Fibroblast of villous mesenchyme (primary cell): ENCODE results near the gene LAMA4. TPM values are rescaled to one million over a fixed set of nuclear protein-coding genes. Genes with fewer than 3 reads are reported as not detected.

Experiments used
- DNase-seq: peaks from one replicate; pipeline ENCODE4 v3.0.0-alpha.2; 2010; ENCODE audit warnings: low read depth
- H3K4me3 ChIP-seq: 2 replicates; pipeline ENCODE4 v1.5.1; 2011; ENCODE audit warnings: low read depth, mild to moderate bottlenecking, low read length
- total RNA-seq: library from RNA; depleted of rRNA; stranded (reverse); fragments of >200 nt; gene quantifications from 2 replicates; pipeline ENCODE4 v1.2.3, GENCODE V29; 2012
- TF ChIP-seq, protein P1 (sequence below): IDR thresholded peaks from 2 replicates; pipeline ENCODE4 v1.5.1; 2012; ENCODE audit warnings: low read depth, mild to moderate bottlenecking, low read length; ENCODE audit not compliant: insufficient read depth

LAMA4 gene
- total RNA-seq, 1 donor, result 481 TPM

DNA sequence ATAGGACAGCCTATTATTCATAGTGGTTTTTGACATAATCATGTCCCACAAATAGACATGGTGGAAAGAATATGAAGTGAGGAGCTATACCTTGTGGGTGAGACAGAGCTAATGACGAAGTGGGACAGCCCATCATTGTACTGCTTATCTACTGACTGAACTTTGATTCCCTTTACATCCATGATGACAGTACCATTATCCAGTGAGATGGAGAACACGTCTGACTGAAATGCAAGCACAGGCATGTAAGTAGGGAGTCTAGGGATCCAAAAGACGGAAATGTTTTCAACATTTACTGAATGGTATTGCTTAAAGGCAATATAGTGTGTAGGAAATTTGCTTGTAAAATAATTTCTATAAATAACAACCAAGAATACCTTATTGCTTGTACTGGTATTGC, 123.5 kb downstream of the LAMA4 start:
- TF ChIP-seq, protein P1, sequence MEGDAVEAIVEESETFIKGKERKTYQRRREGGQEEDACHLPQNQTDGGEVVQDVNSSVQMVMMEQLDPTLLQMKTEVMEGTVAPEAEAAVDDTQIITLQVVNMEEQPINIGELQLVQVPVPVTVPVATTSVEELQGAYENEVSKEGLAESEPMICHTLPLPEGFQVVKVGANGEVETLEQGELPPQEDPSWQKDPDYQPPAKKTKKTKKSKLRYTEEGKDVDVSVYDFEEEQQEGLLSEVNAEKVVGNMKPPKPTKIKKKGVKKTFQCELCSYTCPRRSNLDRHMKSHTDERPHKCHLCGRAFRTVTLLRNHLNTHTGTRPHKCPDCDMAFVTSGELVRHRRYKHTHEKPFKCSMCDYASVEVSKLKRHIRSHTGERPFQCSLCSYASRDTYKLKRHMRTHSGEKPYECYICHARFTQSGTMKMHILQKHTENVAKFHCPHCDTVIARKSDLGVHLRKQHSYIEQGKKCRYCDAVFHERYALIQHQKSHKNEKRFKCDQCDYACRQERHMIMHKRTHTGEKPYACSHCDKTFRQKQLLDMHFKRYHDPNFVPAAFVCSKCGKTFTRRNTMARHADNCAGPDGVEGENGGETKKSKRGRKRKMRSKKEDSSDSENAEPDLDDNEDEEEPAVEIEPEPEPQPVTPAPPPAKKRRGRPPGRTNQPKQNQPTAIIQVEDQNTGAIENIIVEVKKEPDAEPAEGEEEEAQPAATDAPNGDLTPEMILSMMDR, result no peak
- DNase-seq, result no peak

DNA sequence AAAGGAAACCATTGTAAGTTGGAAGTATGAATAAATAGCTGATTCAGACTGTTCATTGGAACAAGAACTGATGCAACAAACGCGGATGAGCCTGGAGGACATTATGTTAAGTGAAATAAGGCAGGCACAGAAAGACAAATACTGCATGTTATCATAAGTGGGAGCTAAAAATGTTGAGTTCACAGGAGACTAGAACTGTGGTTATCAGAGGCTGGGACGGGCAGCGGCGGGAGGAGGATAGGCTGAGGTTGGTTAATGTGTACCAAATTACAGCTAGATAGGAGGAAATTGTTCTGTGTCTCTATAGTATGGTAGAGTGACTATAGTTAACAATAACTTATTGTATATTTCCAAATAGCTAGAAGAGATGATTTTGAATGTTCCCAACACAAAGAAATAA, 126.2 kb downstream of the LAMA4 start:
- H3K4me3 ChIP-seq, result no peak overlapping the region
- TF ChIP-seq, protein P1, result no peak
- DNase-seq, result no peak

More for the DNA sequence above, 123.5 kb downstream of the LAMA4 start:
- no peak overlapping the region for H3K4me3 ChIP-seq

DNA sequence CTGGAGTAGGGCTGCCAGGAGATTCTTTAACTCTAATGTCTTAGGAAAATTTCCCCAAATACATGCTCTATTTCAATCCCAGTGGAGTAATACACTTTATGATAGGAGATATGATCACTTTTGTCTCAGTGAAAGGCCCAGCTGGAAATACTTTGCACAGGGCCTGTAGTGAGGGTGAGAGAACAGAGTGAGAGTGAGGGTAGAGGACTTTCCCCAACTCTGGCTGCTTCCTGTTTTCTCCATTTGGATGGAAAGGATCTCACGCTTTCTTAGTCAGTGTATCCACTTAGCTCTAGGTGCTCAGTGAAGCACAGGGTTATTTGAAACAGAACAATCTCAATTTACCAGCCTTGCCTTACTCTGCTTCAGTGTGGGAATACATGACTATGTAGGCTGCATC, 130.4 kb downstream of the LAMA4 start:
- TF ChIP-seq, protein P1, result no peak
- H3K4me3 ChIP-seq, result no peak overlapping the region
- DNase-seq, result no peak

DNA sequence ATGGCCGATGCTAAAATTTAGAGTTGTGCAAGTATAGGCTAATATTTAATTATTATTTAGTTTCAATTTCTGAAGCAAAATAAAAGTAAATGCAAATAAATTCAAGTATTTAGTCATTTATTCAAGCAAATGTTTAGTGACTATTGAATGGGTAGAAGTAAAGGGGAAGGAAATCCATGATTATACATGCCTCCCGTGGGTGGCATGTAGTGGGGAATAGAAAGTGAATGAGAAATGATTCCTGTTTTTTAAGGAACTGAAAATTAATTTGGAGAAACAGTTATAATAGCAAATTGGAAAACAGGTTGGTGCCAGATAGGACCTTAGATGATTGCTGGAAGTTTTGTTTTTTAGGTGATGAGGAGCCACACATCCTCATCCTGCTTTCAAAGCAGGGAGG, 131.6 kb downstream of the LAMA4 start:
- TF ChIP-seq, protein P1, result no peak
- no peak for DNase-seq

DNA sequence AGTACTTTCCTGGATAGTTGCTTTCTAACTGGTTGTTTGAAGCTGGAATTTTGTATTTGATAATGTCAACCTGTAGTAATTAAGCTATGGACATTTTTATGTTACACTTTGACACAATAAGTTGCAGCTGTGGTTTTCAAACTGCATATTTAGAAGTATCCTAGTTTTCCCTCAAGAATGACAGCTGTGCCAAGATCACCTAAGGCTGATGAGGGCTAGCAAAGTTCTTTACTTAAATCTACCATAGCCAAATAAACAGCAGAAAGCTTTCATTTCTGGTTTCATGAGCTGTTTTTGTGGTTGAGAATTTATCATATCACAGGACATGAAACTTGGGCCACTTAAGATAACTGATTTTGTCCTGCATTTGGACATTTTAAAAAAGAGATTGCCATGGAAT, 136.3 kb downstream of the LAMA4 start:
- TF ChIP-seq, protein P1, result no peak
- H3K4me3 ChIP-seq, result no peak overlapping the region
- no peak for DNase-seq

More for the DNA sequence above, 131.6 kb downstream of the LAMA4 start:
- no peak overlapping the region for H3K4me3 ChIP-seq

DNA sequence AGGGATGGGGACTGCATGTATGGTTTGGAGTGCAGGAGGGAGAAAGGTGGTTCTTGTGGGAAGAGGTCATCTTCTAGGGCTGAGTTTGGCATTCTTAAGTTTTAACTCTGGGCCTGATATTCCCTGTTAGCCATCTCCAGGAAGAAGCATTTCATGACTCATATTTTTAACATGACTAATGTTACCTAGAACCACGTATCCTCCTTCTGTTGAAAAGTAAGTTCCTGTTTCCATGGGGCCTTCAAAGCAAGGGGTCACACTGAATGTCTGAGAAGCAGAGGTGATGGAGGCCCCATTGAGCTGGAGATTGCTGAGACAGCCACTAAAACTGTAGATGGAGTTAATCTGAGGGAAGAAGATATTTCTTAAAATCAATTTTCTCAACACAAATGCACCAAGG, 136.8 kb downstream of the LAMA4 start:
- peak; percentile 4 for DNase-seq
- no peak overlapping the region for H3K4me3 ChIP-seq
- TF ChIP-seq, protein P1, result no peak

DNA sequence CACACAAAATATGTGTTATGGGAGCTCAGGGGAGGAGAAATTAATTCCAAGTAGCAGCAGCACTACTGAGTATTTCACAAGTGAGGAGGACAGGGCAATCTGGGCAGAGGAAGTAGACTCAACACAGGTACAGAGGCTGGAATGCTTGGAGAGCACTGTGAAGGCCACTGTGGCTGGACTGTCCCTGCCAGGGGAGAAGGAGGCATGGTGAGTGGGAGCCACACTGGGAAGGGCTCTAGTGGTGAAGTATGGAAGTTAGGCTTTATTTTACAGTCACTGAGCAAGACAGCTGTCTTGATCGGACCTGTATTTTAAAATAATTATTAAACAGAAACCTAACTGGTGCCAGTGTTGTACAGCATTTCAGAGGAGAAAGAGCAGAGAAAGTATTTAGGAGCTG, 138.1 kb downstream of the LAMA4 start:
- TF ChIP-seq, protein P1, result no peak
- no peak for DNase-seq
- H3K4me3 ChIP-seq, result no peak overlapping the region
